ENCODE measurements around the gene USPL1.
"Not testable (repeated sequence)": the region's sequence is repeated elsewhere in the genome, so short reads cannot be mapped to it uniquely, and the experiment has no call there.

Gene USPL1

DNA sequence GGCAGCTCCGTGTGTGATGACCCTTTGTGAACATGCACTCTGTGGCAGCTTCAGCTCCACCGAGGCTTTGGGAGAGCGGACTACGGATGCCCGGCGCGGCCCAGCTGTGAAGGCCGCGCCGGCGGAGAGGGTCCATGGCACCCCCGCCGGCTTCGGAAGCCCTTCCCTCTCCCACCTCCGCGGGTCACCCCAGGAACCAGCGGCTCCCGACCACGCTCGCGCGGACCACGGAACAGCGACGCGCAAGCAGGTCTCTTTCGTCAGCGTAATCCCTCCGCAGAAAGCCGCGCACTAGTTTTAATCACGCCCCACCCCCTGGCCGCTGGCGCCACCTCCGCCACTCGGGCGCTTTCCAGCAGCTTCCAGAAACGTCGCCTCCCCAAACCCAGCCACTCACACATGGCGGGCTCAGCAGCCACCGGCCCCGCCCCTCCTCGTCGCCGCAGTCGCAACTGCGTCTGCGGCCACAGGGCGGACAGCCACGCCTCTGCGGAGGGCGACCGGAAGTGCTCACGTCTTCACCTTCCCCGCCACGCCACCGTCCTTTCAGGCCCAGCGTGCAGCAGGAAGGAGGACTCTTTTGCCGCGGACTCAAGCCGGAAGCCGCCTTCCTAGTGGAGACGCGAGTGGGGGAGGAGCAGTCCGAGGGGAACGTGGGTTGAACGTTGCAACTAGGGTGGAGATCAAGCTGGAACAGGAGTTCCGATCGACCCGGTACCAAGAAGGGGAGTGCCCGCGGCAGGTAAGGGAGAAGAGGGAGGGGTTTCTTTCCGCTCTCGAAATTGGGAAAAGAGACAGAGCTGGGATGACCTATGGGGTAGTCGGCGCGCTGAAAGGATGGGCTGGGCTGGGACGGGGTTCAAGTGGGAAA is at the start of gene USPL1:
TSS of gene USPL1 (plus strand) at position 606 of the 871 bp plus-strand sequence. CDS start 3,221 bp downstream, outside the sequence.
- peak; percentile 98 for DNase-seq (ENCODE audit: low read depth)

DNA sequence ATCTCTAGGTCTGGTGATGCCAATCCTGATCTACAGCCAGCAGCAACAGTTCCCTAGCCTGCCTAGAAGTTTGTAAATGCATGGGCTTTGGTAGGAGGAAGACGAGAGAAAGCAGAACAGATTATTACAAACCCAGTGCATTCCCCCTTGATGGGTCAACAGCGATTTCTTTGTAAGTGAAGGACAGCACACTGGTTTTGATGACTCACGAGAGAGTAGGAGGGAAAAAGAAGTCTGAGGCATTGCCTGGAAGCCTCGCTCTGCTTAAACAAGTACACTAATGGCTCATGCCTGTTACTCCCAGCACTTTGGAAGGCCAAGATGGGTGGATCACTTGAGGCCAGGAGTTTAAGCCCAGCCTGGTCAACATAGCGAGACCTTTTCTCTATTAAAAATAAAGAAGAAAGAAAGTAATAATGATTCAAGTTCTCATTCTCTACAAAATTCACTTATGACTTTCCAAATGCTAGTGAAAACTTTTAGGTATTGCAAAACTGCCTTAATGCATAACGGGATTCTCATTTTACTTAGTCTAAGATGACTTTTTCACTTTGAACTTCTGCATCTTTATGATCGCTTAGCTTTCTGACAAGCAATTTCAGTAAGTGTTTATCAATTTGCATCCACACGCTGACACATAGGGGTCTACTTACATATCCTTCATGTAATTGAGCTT is 47.7 kb upstream of the USPL1 start:
- peak; percentile 98 for DNase-seq (ENCODE audit: low read depth)

DNA sequence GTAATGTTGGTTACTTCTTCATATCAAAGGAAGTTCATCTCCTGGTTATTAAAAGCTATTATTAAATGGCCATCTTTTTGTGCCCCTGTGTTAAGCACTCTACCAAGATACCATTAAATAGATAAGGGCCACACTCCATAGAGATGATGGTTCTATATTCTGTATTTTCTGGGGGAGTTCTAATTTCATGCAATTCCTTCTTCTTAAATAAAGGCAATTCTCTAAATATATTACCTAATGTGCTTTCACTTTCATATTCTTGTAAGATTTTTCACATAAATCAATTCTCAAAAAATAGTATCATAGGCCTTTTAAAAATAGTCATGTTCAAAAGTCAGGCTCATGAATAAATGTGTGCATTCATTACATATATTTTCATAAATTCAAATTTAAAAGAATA is 47.0 kb upstream of the USPL1 start:
- DNase-seq (ENCODE audit: low read depth): no peak

DNA sequence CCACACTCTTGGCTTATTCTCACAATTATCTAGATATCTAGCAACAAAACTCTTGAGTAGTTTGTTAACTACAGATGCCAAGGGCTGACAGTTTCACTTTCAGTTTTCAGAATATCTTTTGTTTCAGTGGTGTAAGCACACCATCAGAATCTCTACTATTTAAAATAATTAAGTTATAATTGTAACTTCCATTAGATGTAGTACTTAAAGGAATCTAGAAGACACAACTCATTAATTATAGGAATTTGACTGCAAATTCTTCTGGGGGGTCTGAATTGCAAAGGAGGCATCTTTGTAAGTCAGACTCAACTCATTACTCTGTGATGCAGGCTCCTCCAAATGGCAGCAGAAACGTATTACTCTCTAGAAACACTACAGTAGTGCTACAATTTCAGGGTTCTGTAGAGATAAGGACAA is 44.9 kb upstream of the USPL1 start:
- DNase-seq (ENCODE audit: low read depth): peak; percentile 69

DNA sequence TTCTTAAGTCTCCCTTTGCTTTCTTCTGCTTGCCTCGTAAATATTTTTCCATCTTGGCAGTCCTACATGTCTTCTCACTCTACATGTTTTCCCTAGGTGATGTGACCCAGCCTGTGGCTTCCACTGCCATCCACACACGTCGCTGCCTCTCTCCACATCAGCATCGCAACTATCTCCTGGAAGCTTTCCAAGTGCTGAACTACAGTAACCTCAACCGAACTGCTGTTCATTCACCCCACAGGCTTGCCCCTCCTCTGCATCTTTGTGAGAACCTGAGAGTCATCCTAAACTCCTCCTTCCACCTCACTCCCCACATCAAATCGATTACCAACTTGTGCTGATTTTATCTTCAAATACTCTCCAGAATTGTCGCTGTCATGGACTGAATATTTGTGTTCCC is 41.2 kb upstream of the USPL1 start:
- DNase-seq (ENCODE audit: low read depth): peak; percentile 68

DNA sequence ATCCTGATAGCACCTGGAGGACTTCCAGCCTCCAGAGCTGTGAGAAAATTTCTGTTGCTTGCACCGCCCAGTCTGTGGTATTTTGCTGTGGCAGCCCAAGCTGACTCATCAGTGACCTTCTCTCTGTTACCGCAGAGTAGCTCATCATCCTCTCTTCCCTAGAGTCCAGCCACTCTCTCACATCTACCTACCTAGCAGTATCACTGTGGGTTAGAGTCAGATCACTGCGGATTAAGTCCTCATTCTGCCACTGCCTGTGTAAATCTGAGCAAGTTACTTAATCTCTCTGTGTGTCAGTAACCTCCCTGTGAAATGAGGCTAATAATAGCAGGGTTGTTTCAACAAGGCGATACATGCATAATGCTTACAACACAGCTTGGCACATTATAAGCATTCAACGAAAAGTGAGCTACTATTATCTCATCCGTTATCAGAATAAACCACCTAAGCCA is 40.3 kb upstream of the USPL1 start:
- DNase-seq (ENCODE audit: low read depth): peak; percentile 96

DNA sequence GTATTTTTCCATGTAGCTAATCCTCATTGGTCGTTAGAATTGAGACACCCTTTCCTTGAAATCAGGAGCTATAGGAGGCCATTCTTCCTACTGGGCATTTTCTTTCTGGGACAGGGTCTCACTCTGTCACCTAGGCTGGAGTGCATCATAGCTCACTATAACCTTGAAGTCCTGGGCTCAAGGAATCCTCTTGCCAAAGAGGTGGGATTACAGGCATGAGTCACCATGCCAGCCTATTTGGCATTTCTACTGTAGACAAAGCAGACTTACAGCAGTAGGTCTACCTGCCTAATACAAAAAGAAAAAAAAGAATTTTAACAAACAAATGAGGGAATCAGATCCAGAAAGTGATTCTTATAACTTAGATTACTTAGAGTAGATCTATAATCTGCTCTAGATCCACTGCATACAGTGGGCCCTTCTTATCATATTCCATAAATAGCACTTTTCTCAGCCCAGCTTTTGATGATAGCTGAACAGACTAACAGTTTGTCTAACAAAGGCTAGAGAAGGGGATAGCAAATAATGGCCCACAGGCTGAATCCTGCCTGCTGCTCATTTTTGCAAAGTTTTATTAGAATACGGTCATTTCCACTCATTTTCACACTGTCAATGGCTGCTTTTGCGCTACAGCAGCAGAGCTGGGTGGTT is 36.7 kb upstream of the USPL1 start:
- no peak for DNase-seq (ENCODE audit: low read depth)

DNA sequence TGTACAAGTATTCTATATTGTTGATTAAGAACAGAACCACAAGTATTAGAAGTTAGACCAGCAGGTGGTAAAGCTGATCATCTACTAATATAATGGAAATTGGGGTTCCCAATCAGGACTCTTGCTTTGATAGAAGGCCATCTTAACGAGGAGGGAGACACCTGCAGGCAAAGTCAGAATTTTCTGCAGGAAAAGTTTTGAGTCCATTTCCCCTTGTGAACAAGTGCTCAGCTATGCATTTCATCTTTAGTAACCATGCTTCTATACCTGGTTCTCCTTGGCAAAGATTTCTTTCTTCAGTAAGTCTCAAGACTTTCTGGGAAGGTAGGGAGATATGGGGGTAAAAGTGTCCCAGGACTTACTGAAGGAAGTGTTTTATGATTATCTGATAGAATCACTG is 36.1 kb upstream of the USPL1 start:
- DNase-seq (ENCODE audit: low read depth): peak; percentile 48

DNA sequence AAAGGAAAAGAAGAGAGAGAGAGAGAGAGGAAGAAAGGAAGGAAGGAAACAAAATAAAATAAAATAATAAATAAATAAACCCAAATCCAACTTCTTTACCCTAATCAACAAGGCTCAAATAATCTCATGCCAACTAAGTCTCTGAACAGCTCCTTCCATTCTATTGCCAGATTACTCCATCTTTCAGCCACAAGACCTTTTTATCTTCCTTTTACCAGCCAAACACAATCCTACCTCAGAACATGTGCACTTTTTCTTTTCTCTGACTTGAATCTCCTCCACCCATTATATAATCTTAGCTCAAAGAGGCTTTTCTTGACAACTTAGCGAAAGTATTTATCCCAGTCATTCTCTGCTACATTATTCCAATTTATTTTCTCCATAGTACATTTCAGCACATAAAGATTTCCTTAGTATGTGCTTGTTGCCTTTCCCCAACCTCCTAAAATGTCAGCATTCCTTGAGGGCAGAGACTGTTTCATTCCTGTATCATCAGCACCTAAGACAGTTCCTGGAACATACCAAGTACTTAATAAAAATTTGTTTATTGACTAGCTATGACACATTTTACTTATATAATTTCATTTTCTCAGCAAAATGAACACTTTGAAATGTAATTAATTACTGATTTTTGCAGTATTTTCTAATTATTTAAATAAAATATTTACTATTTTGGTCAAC is 33.5 kb upstream of the USPL1 start:
- no peak for DNase-seq (ENCODE audit: low read depth)

DNA sequence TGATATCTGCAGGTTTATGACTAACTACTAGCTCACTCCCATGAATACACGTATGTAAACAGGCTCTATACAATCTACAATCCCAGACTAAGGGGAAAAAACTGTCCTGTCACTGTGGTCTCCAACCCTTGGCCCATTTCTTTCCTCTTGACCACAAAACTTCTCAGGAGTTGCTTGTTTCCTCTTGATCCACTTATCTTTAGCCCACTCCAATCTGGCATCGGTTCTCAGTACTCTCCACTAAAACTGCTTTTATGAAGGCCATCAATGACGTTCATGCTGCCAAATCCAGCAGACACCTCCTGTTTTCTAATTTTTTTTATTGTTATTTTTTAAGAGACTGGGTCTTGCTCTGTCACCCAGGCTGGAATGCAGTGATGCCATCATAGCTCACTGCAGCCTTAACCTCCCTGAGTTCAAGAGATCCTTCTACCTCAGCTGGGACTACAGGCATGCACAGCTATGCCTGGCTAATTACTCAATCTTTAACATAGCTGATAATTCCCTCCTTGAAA is 31.9 kb upstream of the USPL1 start:
- DNase-seq (ENCODE audit: low read depth): peak; percentile 86

DNA sequence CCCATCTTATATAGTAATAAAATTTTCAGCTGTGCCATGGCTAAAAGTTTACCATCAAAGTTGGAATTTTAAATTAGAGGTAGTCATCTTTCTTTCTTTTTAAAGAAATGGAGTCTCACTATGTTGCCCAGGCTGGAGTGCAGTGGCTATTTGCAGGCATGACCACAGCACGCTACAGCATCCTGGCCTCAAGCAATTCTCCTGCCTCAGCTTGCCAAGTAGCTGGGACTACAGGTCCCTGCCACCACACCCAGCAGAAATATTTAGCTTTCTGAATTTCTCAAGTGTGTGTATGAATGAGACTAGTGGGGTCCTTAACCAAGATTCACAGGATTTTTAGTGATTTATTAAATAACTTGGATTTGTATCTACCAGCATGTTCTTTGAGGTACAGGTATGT is 30.5 kb upstream of the USPL1 start:
- DNase-seq (ENCODE audit: low read depth): no peak

DNA sequence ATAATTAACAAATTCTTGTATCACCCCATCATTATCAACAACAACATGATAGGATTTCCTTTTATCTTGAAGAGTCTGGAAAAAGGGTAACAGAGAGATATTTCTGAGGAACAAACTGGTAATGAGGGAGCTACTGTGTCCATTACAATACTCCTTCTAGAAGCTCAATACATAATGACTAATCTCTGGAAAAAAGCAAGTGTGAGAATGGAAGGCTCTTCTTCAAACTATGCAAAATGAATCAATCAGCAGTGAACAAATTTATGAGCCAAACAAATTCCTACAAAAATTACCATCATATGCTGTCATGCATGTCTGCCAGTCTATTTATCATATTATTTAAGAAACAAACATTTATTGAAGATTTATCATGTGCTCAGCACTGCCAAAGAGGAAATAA is 30.0 kb upstream of the USPL1 start:
- no peak for DNase-seq (ENCODE audit: low read depth)

DNA sequence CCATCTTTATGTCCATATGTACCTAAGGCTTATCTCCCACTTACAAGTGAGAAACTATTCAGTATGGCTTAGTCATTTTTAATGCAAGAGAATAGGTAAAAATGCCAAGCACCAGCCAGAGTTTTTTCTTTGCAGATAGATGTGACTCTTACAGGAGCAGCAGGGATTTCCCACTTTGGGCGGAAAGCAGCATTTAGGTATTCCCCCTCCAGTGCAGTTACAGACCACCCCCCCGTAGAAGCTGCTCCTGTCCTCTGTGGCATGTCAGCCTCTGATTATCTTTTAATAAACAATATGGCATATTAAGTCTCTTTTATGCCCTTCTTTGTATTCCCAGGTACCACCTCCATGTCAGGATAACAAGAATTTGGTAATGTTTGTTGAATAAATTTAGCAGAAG is 24.7 kb upstream of the USPL1 start:
- DNase-seq (ENCODE audit: low read depth): no peak

DNA sequence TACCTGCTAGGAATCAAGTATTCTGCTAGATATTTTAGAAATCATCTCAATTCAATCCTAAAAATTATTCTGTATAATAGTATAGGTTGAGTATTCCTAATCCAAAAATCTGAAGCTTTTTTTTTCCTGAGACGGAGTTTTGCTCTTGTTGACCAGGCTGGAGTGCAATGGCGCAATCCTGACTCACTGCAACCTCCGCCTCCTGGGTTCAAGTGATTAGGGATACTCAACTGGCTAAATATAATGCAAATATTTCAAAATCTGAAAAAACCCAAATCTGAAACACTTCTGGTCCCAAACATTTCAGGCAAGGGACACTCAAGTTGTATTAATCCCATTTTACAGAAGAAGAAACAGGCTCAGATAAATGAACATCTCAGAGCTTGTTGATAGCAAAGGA is 17.2 kb upstream of the USPL1 start:
- no peak for DNase-seq (ENCODE audit: low read depth)

DNA sequence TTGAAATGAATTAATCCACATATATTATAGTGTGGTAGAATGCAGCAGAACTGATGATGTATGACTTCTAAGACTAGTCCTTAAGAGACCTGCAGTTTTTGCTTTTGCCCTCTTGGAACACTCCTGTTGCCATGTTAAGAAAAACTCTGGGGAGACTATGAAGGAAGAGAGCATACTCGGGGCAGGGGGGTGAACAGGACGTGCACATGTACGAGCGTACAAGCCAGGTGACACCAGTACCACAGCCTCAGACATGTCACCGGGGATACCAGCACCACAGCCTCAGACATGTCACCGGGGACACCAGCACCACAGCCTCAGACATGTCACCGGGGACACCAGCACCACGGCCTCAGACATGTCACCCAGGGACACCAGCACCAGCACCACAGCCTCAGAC is 15.9 kb upstream of the USPL1 start:
- DNase-seq (ENCODE audit: low read depth): no peak

DNA sequence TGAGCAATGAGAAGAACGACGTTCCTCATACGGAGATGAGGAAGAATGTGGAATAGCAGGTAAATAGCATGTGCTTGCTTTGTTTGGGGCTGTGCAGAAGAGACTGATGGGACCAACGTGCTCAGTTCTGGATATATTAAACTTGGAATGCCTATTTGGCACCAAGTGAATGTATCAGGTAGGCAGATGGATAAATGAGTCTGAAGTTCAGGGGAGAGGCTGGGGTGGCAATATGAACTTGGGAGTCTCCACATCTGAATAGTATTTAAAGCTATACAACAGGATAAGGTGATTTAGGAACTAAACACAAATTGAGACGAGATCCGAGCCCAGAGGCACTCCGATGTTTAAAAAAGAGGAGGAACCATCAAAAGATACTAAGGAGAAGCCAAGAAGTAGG is 12.7 kb upstream of the USPL1 start:
- DNase-seq (ENCODE audit: low read depth): no peak

DNA sequence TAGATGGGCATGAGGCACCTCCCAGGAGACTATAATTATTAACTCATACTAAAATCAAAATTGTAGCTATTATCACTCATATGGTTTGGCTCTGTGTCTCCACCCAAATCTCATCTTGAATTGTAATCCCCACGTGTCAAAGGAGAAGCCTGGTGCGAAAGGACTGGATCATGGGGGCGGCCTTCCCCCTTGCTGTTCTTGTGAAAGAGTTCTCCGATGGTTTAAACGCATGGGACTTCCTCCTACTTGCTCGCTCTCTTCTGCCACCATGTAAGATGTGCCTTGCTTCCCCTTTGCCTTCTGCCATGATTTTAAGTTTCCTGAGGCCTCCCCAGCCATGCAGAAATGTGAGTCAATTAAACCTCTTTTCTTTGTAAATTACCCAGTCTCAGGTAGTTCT is 10.5 kb upstream of the USPL1 start:
- DNase-seq (ENCODE audit: low read depth): not testable (repeated sequence)

DNA sequence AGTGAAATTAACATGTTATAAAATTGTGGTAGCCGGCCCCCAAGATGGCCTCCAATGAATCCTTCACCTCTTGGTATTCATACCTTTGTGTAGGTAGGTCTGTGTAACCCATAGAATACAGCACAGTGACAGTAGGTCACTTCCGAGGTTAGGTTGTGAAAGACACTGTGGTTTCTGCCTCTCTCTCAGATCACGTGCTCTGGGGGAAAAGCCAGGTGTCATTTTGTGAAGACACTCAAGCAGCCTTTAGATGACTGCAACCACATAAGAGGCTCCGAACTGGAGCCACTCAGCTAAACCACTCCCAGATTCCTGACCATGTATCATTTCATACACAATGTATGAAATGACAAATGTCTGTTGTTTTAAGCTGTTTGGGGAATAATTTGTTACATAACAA is 9.8 kb upstream of the USPL1 start:
- DNase-seq (ENCODE audit: low read depth): no peak

DNA sequence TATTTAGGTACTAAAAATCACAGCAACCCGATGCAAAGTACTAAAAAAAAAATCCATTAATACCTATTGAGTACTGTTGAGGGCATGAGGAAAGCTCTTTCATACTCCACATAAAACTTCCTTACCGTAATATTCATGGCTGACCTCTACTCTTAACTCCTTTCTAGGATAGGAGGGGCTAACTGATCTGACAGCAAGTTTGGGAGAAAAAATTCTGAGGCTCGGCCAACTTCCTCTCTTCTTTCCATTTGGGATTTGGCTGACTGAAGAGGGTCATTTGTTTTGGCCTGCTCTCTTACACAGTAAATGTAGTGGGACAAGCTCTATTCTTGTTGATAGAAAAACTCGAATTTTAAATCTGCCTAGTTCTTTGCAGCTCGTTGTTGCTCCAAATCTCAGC is 9.4 kb upstream of the USPL1 start:
- DNase-seq (ENCODE audit: low read depth): no peak

DNA sequence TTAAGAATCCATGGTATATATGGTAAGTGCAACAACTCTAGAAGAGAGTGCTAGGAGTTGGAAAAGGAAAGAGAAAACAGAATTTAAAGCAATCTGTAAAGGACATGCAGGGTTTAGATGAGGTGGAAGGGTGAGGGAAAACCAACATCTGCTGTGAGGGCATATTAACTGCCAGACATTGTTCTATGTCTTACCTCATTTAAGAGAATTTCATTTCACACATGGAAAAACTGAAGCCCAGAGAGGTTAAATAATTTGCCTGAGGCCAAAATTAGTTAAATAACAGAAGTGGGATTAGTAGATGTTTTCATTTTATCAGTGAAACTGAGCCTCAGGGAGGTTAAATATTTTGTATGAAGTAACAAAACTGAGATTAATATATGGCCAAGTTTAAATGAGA is 7.4 kb upstream of the USPL1 start:
- no peak for DNase-seq (ENCODE audit: low read depth)

DNA sequence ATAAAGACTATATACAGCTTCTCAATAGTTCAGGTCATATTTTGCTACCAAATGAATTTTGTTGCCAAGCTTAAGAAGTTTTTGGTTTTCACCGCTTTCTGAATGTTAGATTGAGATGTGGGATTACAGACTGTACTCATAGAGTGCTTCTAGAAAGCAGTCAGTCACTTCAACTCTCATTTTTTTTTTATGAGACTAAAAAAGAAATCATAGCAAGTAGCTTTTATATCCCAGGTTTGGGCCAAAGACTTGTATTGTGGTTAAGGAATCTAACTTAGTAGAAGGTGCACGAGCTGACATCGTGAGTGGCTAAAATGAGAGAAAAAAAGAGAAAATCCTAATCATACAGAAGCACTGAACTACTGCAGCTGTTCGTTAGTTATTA is 2.2 kb upstream of the USPL1 start:
- DNase-seq (ENCODE audit: low read depth): peak; percentile 8

DNA sequence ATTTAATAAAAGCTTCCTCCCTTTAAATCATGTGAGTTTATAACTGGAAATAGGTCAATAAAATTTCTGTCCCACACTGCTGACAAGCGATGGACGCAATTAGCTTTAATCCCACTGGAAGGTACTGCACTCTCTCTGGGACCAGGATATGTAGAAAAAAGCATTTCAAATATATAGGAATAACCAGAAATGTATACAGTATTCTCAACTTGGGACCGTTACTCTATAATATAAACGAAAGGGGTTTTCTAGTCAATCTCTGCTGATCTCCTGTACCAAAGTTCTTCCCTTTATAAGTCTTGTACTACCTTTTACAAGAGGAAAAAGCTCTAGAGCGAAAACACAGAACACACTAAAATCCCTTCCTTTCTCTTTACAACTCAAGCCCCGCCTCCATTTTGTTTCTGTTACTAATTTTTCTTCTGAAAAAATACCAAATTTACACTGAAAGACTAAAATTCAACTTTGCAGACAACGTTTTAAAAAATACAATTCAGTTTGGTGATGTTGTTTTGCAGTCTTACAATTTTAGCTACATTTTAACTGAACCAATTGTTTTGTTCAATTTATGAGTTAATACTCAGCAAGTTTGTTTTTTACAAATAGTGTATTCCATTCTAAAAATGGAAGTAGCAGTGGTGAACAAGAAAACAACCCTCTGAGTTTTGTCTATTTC is 1.7 kb upstream of the USPL1 start:
- peak; percentile 68 for DNase-seq (ENCODE audit: low read depth)

Data from ELR (cell line).